Caco-2 (cell line): Measurements from ENCODE around the gene UGCG. TPM values are rescaled to one million over a fixed set of nuclear protein-coding genes. Genes with fewer than 3 reads are reported as not detected.
"Not testable (repeated sequence)": the region's sequence is repeated elsewhere in the genome, so short reads cannot be mapped to it uniquely, and the experiment has no call there.

ENCODE experiments used
- BruUV-seq: library from RNA; stranded (reverse); fragments of 400-500 nt; replicated peaks from 2 replicates; lab custom pipeline; 2021; lab: Mats Ljungman, UMichigan
- CTCF ChIA-PET: fragments of 300-600 bp; sonication (Branson Sonifier 250); formaldehyde crosslinking; loops from one replicate; lab custom pipeline; 2022; ENCODE audit warnings: antibody characterized with exemption; lab: Charles Lee
- POLR2A ChIA-PET: fragments of 300-600 bp; sonication (Branson Sonifier 250); formaldehyde crosslinking; loops from one replicate; lab custom pipeline; 2022; ENCODE audit warnings: antibody characterized with exemption; lab: Charles Lee
- DNase-seq, 2 experiments: peaks; one replicate each; pipeline versions ENCODE4 v3.0.0 to v3.0.0-alpha.2; 2020 to 2022
- H3K27me3 ChIP-seq: replicated peaks from 2 replicates; pipeline ENCODE4 v1.6.0; 2011; ENCODE audit warnings: low read length; ENCODE audit not compliant: control insufficient read depth, insufficient read depth
- H3K36me3 ChIP-seq: 2 replicates; pipeline ENCODE4 v1.5.1; 2011; ENCODE audit warnings: low read length; ENCODE audit not compliant: control insufficient read depth, insufficient read depth
- H3K4me1 ChIP-seq: fragments of 250-450 bp; sonication (Bioruptor Pico); 2 replicates; pipeline ENCODE4 v1.5.1; 2020; ENCODE audit warnings: mild to moderate bottlenecking
- H3K4me3 ChIP-seq: 2 replicates; pipeline ENCODE4 v1.5.1; 2011; ENCODE audit warnings: low read depth, mild to moderate bottlenecking, control low read depth, low read length
- H3K9me3 ChIP-seq: fragments of 250-450 bp; sonication (Bioruptor Pico); 2 replicates; pipeline ENCODE4 v1.5.1; 2020; ENCODE audit warnings: mild to moderate bottlenecking, moderate library complexity
- H3K27ac Mint-ChIP-seq: one replicate; pipeline ENCODE4 v1.8.0; 2022; ENCODE audit warnings: mixed read lengths; ENCODE audit not compliant: unreplicated experiment
- H3K27me3 Mint-ChIP-seq: one replicate; pipeline ENCODE4 v1.8.0; 2022; ENCODE audit warnings: mixed read lengths; ENCODE audit not compliant: insufficient read depth, unreplicated experiment
- H3K36me3 Mint-ChIP-seq: one replicate; pipeline ENCODE4 v1.8.0; 2022; ENCODE audit warnings: mild to moderate bottlenecking, mixed read lengths; ENCODE audit not compliant: insufficient read depth, unreplicated experiment
- H3K4me1 Mint-ChIP-seq: one replicate; pipeline ENCODE4 v1.8.0; 2022; ENCODE audit warnings: low read depth, mixed read lengths; ENCODE audit not compliant: unreplicated experiment
- H3K4me3 Mint-ChIP-seq: one replicate; pipeline ENCODE4 v1.8.0; 2022; ENCODE audit warnings: mild to moderate bottlenecking, moderate library complexity, mixed read lengths; ENCODE audit not compliant: unreplicated experiment
- H3K9me3 Mint-ChIP-seq: one replicate; pipeline ENCODE4 v1.8.0; 2022; ENCODE audit warnings: mixed read lengths; ENCODE audit not compliant: unreplicated experiment
- CTCF ChIP-seq, 2 experiments: fragments of 200-600 bp in 1 of 2; IDR thresholded peaks; 1 replicate in 1 of 2; 2 replicates in 1 of 2; pipeline versions ENCODE4 v1.5.1 to v1.8.0; 2011 to 2022; ENCODE audit warnings: antibody characterized with exemption in 1 of 2, control low read depth in 1 of 2, inconsistent platforms in 1 of 2, low read depth in 1 of 2, low read length in 1 of 2, mild to moderate bottlenecking in 1 of 2, moderate library complexity in 1 of 2; ENCODE audit not compliant: insufficient read depth in 1 of 2, severe bottlenecking in 1 of 2, unreplicated experiment in 1 of 2
- intact Hi-C: fragments of 100-400 bp; cut with micrococcal nuclease; formaldehyde crosslinking; loops from one replicate; pipeline ENCODE4 v1.10.0; 2022; ENCODE audit not compliant: unreplicated experiment
- total RNA-seq: library from RNA; stranded (reverse); gene quantifications from 2 replicates; pipeline ENCODE4 v1.2.3, GENCODE V29; 2022

UGCG gene
- total RNA-seq, 1 experiment from 2014 or later = 26.7 TPM

GRCh38 chr9:111959468-111960359, 63.1 kb downstream of the UGCG start:
- peak overlapping the region; percentile 13 for H3K4me3 Mint-ChIP-seq
- Histone ChIP-seq H3K27me3 (no peaks in the 10 kb centered on the region), H3K4me1 (peaks cover 32% of the 10 kb centered on the region), H3K9me3 (no peaks in the 10 kb centered on the region), H3K4me3 (no peak overlapping the region), H3K36me3 (no peaks in the 10 kb centered on the region)
- no peaks in the 10 kb centered on the region for H3K9me3 Mint-ChIP-seq
- intact Hi-C loops = no loop called here
- peak; percentile 59 to 84 for DNase-seq
- peak overlapping the region; percentile 89 for H3K27ac Mint-ChIP-seq
- ChIA-PET CTCF (interaction anchor here (1.0 kb wide), 1 partner anchor 115 kb away, joined by 5 read pairs; no protein-coding TSS in a partner anchor), POLR2A (interaction anchor here (0.6 kb wide), 1 partner anchor 280 kb away, joined by 4 read pairs; no protein-coding TSS in a partner anchor)
- H3K27me3 Mint-ChIP-seq = no peaks in the 10 kb centered on the region
- no peak for TF ChIP-seq CTCF (IDR thresholded peaks at IDR 0.05; ENCODE audit: insufficient read depth in 1 of 2, low read depth in 1 of 2, low read length in 1 of 2, severe bottlenecking in 1 of 2, unreplicated experiment in 1 of 2)
- H3K36me3 Mint-ChIP-seq = no peaks in the 10 kb centered on the region
- no TSS peak for BruUV-seq
- H3K4me1 Mint-ChIP-seq = peaks cover 42% of the 10 kb centered on the region

GRCh38 chr9:111960485-111960884, 63.9 kb downstream of the UGCG start:
- intact Hi-C loops, H3K36me3 Mint-ChIP-seq, H3K4me3 ChIP-seq, H3K27me3 ChIP-seq, H3K9me3 Mint-ChIP-seq, H3K9me3 ChIP-seq, BruUV-seq, CTCF ChIA-PET, H3K27me3 Mint-ChIP-seq, H3K36me3 ChIP-seq, H3K4me3 Mint-ChIP-seq, DNase-seq, POLR2A ChIA-PET: not testable (repeated sequence)
- H3K4me1 ChIP-seq = peaks cover 40% of the 10 kb centered on the region
- peaks cover 43% of the 10 kb centered on the region for H3K4me1 Mint-ChIP-seq
- peak overlapping the region; percentile 89 for H3K27ac Mint-ChIP-seq

GRCh38 chr9:111961009-111961408, 64.4 kb downstream of the UGCG start:
- H3K36me3 Mint-ChIP-seq = peaks cover 7% of the 10 kb centered on the region
- H3K27ac Mint-ChIP-seq = no peak overlapping the region
- BruUV-seq = no TSS peak
- no peaks in the 10 kb centered on the region for H3K27me3 ChIP-seq
- ChIA-PET POLR2A (no interaction called here), CTCF (no interaction called here)
- peaks cover 43% of the 10 kb centered on the region for H3K4me1 ChIP-seq
- no peaks in the 10 kb centered on the region for H3K9me3 ChIP-seq
- H3K4me1 Mint-ChIP-seq = peaks cover 45% of the 10 kb centered on the region
- intact Hi-C loops = no loop called here
- H3K9me3 Mint-ChIP-seq = no peaks in the 10 kb centered on the region
- H3K36me3 ChIP-seq = no peaks in the 10 kb centered on the region
- no peaks in the 10 kb centered on the region for H3K27me3 Mint-ChIP-seq
- no peak overlapping the region for H3K4me3 Mint-ChIP-seq
- no peak for TF ChIP-seq CTCF (IDR thresholded peaks at IDR 0.05; ENCODE audit: insufficient read depth in 1 of 2, low read depth in 1 of 2, low read length in 1 of 2, severe bottlenecking in 1 of 2, unreplicated experiment in 1 of 2)
- no peak overlapping the region for H3K4me3 ChIP-seq
- no peak for DNase-seq
